ENCODE measurements around the gene ENKD1.

GRCh38 chr16:67678354-67679023 is 11.9 kb upstream of the ENKD1 start:
- TF ChIP-seq CTCF (IDR thresholded peaks at IDR 0.05) (no peak), EZH2phosphoT487 (IDR thresholded peaks at IDR 0.05) (no peak), EZH2 (IDR thresholded peaks at IDR 0.05) (no peak)
